ENCODE data around the gene PPDPF. TPM values are rescaled to one million over a fixed set of nuclear protein-coding genes. Genes with fewer than 3 reads are reported as not detected.
A peak's percentile ranks its signal among the peaks of the same experiment; 100 is the strongest.

PPDPF gene
- total RNA-seq, 2 experiments from 2014 or later, result 189 to 194 TPM

DNA sequence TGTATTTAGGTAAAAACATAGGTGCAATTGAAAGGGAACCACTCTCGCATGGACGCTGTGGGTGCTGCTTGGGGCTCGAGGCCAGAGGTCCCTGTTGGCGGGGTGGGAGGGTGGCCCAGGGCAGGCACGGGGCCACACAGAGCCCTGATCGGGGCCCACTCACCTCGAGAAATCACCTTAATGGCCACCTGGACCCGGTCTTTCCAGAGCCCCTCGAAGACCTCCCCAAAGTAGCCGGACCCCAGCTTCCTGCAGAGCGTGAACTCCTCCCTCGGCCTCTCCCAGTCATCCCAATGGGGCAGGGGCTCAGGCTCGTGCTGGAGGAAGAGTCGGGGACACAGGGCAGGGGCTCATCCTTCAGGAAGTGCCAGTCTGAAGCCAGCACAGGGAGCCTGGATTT lies 12.8 kb downstream of the PPDPF start:
- intact Hi-C loops (cut with micrococcal nuclease), result loop anchor here (10.0 kb wide), 1 partner anchor 91 kb away; the partner anchor contains the start of gene GMEB2
- DNase-seq, result peak; percentile 4
- Mint-ChIP-seq H3K36me3 (ENCODE audit: low read depth) (no peaks in the 10 kb centered on the region), H3K4me1 (ENCODE audit: low read depth) (peaks cover 13% of the 10 kb centered on the region), H3K27ac (no peak overlapping the region), H3K27me3 (ENCODE audit: low read depth) (no peaks in the 10 kb centered on the region), H3K4me3 (no peak overlapping the region), H3K9me3 (no peaks in the 10 kb centered on the region)
- CTCF ChIA-PET, result no interaction called here

DNA sequence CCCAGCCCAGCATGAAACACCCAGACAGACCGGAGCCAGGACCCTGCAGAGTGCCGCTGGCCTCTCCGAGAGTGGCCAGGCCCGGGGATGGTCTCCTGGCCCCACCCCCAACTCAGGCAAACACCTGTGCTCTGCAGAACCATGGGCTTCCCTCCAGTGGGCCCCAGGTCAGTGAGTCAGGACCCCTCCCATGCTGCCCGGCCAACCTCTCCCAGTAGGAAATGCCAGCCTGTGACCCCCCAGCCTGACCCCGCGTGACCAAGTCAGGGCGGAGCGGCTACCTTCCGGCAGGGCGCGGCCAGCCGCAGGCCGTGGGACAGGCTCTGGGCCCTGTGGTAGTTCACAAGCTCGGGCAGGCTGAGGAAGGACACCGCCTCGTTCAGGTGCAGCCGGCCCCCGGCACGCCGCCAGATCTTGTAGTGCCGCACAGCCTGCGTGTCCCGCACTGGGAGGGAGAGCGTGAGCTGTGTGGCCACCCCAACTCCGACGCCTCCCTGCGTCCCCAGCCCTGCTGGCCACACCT lies 13.4 kb downstream of the PPDPF start:
- intact Hi-C loops (cut with micrococcal nuclease), result loop anchor here (10.0 kb wide), 1 partner anchor 91 kb away; the partner anchor contains the start of gene GMEB2
- no peak overlapping the region for H3K27ac Mint-ChIP-seq
- no peak overlapping the region for H3K4me3 Mint-ChIP-seq
- peaks cover 11% of the 10 kb centered on the region for H3K4me1 Mint-ChIP-seq (ENCODE audit: low read depth)
- no peaks in the 10 kb centered on the region for H3K27me3 Mint-ChIP-seq (ENCODE audit: low read depth)
- H3K36me3 Mint-ChIP-seq (ENCODE audit: low read depth), result no peaks in the 10 kb centered on the region
- peak; percentile 4 for DNase-seq
- CTCF ChIA-PET, result no interaction called here
- H3K9me3 Mint-ChIP-seq, result no peaks in the 10 kb centered on the region

DNA sequence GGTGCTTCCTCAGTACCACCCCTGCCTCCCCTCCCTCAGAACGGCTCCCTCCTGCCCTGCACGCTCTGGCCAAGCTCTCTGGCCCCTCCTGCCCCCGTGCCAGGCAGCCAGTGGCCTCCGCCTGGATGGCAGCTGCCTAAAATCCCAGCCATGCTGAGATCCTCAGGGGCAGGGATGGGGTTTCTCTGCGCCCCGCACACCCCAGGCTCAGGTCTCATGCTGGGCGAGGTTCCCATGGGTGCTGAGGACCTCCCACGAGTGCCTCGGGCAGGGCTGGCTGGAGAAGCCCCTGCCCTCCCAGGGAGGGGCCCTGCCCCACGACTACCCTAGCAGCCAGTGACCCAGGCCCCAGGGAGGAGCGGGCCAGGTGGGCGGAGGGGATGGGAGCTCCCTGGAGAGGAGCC lies 13.9 kb downstream of the PPDPF start:
- DNase-seq, result no peak
- Mint-ChIP-seq H3K4me3 (no peak overlapping the region), H3K4me1 (ENCODE audit: low read depth) (peaks cover 11% of the 10 kb centered on the region), H3K27ac (no peak overlapping the region), H3K36me3 (ENCODE audit: low read depth) (no peaks in the 10 kb centered on the region), H3K9me3 (no peaks in the 10 kb centered on the region), H3K27me3 (ENCODE audit: low read depth) (no peaks in the 10 kb centered on the region)
- intact Hi-C loops (cut with micrococcal nuclease), result loop anchor here (10.0 kb wide), 1 partner anchor 90 kb away; the partner anchor contains the start of gene GMEB2
- CTCF ChIA-PET, result no interaction called here

DNA sequence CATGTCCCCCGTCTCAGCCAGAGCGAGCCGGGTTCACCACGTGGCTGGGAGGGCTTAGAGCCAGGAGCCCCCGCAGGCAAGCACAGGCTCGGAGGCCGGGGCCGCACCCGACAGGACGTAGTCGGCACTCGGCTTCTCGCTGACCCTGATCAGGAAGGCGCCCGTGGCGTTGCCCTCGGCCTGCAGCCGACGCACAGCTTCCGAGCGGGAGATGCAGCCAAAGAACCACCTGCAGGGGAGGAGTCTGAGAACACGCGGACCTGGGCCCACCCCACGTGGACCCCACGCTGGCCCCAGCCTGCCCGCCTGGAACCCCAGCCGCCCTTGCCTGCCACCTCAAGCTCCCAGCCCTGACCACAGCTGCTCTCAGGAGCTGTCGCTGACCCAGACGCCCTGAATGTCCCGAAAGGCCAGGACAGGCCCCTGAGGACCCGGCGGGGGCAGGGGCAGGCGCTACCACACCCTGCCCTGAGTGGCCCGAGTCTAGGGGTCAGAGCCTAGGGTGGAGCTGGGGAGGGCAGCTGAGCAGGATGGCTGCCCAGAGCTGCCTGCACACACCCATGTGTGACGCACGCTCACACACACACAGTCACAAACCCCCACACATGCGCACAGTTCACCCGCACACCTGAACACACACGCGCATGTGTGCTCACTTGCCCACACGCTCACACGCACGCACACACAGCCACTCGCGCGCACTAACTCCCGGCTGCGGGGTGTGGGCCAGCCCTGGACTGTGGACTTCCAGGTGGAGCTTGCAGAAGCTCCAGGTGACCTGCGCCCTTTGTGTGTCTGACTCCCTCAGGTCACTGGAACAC lies 14.5 kb downstream of the PPDPF start:
- Mint-ChIP-seq H3K9me3 (no peaks in the 10 kb centered on the region), H3K4me3 (no peak overlapping the region), H3K27me3 (ENCODE audit: low read depth) (no peaks in the 10 kb centered on the region), H3K36me3 (ENCODE audit: low read depth) (no peaks in the 10 kb centered on the region), H3K27ac (no peak overlapping the region), H3K4me1 (ENCODE audit: low read depth) (peaks cover 11% of the 10 kb centered on the region)
- DNase-seq, result peak; percentile 3
- CTCF ChIA-PET, result interaction anchor here (0.7 kb wide), 1 partner anchor 38 kb away, joined by 3 read pairs; no protein-coding TSS in a partner anchor
- intact Hi-C loops (cut with micrococcal nuclease), result loop anchor here (5.0 to 10.0 kb wide), 3 partner anchors 90 to 247 kb away; partner anchors contain the start of gene GMEB2

DNA sequence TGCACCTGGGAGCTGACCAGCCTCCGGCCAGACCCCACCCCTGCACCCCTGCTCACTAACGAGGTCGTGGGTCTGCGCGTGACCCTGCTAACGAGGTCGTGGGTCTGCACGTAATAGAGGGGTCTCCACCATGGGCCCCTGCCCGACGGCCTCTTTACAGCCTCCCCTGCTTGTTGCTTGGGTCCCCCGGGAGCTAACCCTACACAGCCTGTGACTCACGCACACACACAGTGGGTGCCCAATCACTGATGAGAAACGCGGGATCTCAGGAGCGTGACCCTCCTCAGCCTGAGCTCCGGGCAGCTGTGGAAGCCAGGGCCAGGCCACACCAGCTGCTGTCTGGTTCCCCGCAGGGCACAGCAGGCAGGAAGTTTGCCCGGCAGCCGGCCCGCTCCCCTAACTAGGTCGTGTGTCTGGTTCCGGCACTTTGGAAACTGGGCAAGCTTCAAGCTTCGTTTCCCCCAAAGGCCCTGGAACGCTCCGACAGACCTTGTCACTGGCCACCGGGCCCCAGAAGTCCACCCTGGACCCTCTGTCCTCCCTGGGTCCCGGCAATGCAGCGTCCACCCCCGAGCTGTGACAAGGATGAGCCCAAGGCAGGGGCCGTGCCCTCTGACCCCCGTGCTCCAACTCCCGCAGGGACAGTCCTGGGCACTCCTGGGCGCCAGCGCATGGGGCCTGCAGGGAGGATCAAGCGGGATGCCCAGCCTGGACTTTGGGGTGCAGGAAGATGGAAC lies 15.8 kb downstream of the PPDPF start:
- Mint-ChIP-seq H3K9me3 (no peaks in the 10 kb centered on the region), H3K36me3 (ENCODE audit: low read depth) (no peaks in the 10 kb centered on the region), H3K4me1 (ENCODE audit: low read depth) (peaks cover 11% of the 10 kb centered on the region), H3K27ac (no peak overlapping the region), H3K27me3 (ENCODE audit: low read depth) (no peaks in the 10 kb centered on the region), H3K4me3 (no peak overlapping the region)
- intact Hi-C loops (cut with micrococcal nuclease), result loop anchor here (2.0 to 10.0 kb wide), 4 partner anchors 88 to 442 kb away; partner anchors contain the start of genes GMEB2 and SAMD10
- CTCF ChIA-PET, result interaction anchor here (0.6 to 2.7 kb wide), 10 partner anchors 14 to 584 kb away, joined by 3 to 10 read pairs (median 5); partner anchors contain the start of genes ARFRP1 and ZGPAT
- DNase-seq, result no peak

DNA sequence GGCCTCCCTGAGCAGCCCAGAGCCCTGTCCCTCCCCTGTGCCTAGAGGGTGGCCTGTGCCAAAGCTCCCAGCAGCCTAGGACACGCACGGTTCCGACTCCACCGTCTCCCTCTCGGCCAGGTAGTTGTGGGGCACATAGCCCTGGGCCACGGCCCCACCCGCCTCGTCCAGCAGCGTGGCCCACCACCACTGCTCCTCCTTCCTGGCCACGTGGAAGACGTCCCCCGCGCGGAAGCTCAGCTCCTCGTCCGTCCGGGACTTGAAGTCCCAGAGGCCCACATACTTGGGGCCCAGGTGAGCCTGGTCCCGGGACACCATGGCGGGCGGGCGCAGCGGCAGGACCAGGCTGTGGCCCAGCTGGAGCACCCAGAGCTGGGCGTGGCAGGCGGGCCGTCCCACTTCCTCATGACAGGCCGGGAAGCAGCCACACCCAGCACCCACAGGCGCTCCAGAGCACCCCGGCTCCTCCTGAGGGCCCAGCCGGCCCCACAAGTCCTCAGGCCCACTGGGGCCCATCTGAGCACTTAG lies 16.5 kb downstream of the PPDPF start, which contains the start of gene PTK6:
Gene PTK6 (minus strand): TSS at position 380 of the 528 bp plus-strand sequence. CDS start 62 bp downstream, at position 318.
- intact Hi-C loops (cut with micrococcal nuclease), result loop anchor here (1.0 to 10.0 kb wide), 8 partner anchors 16 to 442 kb away; partner anchors contain the start of genes ARFRP1, GMEB2, PPDPF and SAMD10

DNA sequence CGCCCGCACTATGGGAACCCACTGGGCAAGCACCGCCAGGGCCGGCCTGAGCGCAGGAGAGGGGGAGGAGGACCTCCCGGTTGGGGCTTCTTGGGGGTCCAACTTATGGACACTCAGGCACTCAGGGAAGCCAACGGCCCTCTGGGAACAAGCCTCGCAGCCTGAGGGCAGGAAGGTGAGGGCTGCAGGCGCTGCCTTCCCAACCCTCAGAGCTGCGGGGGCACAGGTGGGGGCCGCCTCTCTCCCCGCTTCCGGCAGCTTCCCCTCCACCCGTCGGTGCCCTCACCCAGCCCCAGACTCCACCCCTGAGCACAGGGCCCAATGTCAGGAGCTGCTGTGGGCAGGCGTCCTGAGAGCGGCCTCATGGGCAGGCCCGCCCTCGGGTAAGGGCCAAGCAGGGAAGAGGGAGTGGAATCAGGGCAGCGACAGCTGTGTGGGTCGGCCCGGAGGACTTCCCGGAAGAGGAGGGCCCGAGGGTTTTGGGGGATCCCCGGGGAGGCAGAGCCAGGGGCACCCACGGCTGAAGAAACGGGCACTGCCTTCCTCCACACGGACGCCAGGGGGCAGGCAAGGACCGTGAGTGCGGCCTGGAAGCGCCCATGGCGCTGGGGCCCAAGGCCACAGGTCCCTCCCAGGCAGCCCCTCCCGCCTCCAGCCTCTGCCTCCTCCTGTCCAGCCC lies 17.1 kb downstream of the PPDPF start:
- H3K36me3 Mint-ChIP-seq (ENCODE audit: low read depth), result no peaks in the 10 kb centered on the region
- CTCF ChIA-PET, result interaction anchor here (0.7 to 2.7 kb wide), 30 partner anchors 8 to 583 kb away, joined by 3 to 10 read pairs (median 4); partner anchors contain the start of genes ARFRP1, PPDPF, PRPF6 and ZGPAT
- intact Hi-C loops (cut with micrococcal nuclease), result loop anchor here (1.0 to 10.0 kb wide), 16 partner anchors 16 to 520 kb away; partner anchors contain the start of genes ARFRP1, GMEB2, PPDPF and RTEL1
- no peaks in the 10 kb centered on the region for H3K27me3 Mint-ChIP-seq (ENCODE audit: low read depth)
- no peaks in the 10 kb centered on the region for H3K9me3 Mint-ChIP-seq
- peak overlapping the region; percentile 84 for H3K27ac Mint-ChIP-seq
- peak; percentile 98 for DNase-seq
- peak overlapping the region; percentile 74 for H3K4me3 Mint-ChIP-seq
- peaks cover 11% of the 10 kb centered on the region for H3K4me1 Mint-ChIP-seq (ENCODE audit: low read depth)

More for the DNA sequence above, 16.5 kb downstream of the PPDPF start, which contains the start of gene PTK6:
- Mint-ChIP-seq H3K4me3 (peak within 1 kb of the TSS; percentile 74), H3K9me3 (no peaks in the 10 kb centered on the region), H3K27me3 (ENCODE audit: low read depth) (no peaks in the 10 kb centered on the region), H3K36me3 (ENCODE audit: low read depth) (no peaks in the 10 kb centered on the region), H3K4me1 (ENCODE audit: low read depth) (peaks cover 11% of the 10 kb centered on the region), H3K27ac (peak within 1 kb of the TSS; percentile 84)
- CTCF ChIA-PET, result interaction anchor here (0.6 to 2.7 kb wide), 29 partner anchors 7 to 583 kb away, joined by 3 to 10 read pairs (median 4); partner anchors contain the start of genes ARFRP1, PPDPF, PRPF6 and ZGPAT
- peak; percentile 55 for DNase-seq

DNA sequence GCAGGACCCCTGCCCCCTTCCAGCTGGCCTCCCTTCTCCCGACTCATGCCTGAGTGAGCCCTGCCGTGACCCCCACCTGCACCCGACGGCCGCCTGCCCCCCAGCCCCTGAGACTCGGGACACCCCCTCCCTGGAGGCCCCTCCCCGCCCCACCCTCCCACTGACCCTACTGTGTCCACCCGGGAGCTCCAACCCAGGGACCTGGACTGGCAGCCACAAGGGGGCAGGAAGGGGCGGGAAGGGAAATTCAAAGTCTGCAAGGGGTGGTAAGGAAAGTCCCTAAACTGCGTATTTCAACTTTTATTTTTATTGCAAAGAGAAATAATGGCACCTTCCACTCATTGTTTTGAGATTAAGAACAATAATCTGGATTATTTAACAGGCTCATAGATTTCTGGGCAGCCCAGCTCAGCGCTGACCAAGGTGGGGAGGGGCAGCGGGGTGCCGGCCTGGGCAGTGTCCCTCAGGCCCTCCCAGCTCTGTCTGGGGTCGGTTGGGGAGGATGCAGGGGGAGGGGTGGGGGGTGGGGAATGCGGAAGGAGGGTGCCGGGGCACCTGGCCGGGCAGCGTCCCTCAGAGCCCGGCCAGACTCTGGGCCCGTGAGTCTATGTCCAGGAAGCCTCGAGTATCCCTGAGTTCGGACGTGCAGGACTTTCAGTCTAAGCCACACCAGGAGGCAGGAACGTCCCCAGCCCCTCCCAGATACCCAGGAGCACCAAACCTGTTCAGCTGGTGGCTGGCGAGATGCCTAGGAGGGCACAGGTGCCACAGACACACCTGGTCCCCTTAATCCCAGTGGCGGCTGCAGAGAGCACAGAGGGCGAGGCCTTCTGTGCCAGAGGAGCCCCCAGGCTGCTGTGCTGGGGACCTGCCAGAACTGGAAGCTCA lies 17.9 kb downstream of the PPDPF start:
- peak overlapping the region; percentile 74 for H3K4me3 Mint-ChIP-seq
- H3K4me1 Mint-ChIP-seq (ENCODE audit: low read depth), result peaks cover 11% of the 10 kb centered on the region
- peak; percentile 71 for DNase-seq
- H3K9me3 Mint-ChIP-seq, result no peaks in the 10 kb centered on the region
- CTCF ChIA-PET, result interaction anchor here (0.7 to 2.7 kb wide), 24 partner anchors 9 to 582 kb away, joined by 3 to 10 read pairs (median 4); partner anchors contain the start of genes ARFRP1, PRPF6 and ZGPAT
- H3K27ac Mint-ChIP-seq, result peak overlapping the region; percentile 84
- intact Hi-C loops (cut with micrococcal nuclease), result loop anchor here (1.0 to 10.0 kb wide), 11 partner anchors 42 to 519 kb away; partner anchors contain the start of genes GMEB2 and RTEL1
- no peaks in the 10 kb centered on the region for H3K27me3 Mint-ChIP-seq (ENCODE audit: low read depth)
- no peaks in the 10 kb centered on the region for H3K36me3 Mint-ChIP-seq (ENCODE audit: low read depth)

DNA sequence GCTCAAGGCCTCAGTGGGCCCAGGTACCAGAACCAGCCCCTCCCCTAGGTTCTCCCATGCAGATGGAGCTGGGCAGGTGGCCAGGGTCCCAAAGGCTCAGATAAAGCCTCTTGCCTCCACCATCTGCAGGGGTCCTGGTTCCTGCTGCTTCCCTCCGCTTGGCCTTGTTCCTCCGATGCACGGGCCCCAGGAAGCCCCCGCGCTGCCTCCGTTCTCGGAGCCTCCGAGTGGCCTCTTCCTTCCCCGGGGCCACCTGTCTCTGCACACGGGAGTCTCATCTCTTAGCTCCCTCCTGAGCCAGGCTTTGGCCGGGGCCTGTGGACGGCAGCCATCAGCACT lies 18.5 kb downstream of the PPDPF start:
- no peak overlapping the region for H3K4me3 Mint-ChIP-seq
- intact Hi-C loops (cut with micrococcal nuclease), result loop anchor here (2.0 to 10.0 kb wide), 4 partner anchors 42 to 243 kb away; partner anchors contain the start of gene GMEB2
- no peak for DNase-seq
- H3K4me1 Mint-ChIP-seq (ENCODE audit: low read depth), result peaks cover 11% of the 10 kb centered on the region
- no peak overlapping the region for H3K27ac Mint-ChIP-seq
- no peaks in the 10 kb centered on the region for H3K36me3 Mint-ChIP-seq (ENCODE audit: low read depth)
- CTCF ChIA-PET, result interaction anchor here (0.7 to 1.4 kb wide), 3 partner anchors 254 to 522 kb away, joined by 3 read pairs; no protein-coding TSS in a partner anchor
- H3K27me3 Mint-ChIP-seq (ENCODE audit: low read depth), result no peaks in the 10 kb centered on the region
- no peaks in the 10 kb centered on the region for H3K9me3 Mint-ChIP-seq
